Neural progenitor cell (in vitro differentiated cells): ENCODE data around the gene ARFRP1. TPM values are rescaled to one million over a fixed set of nuclear protein-coding genes. Genes with fewer than 3 reads are reported as not detected.
A peak's percentile ranks its signal among the peaks of the same experiment; 100 is the strongest.

ENCODE experiments used
- DNase-seq: peaks from one replicate; pipeline ENCODE4 v3.0.0-alpha.2; 2016; ENCODE audit warnings: low spot score
- H2AFZ ChIP-seq: fragments of 200-600 bp; sonication (generic); replicated peaks from 2 replicates; pipeline ENCODE4 v1.6.1; 2016; ENCODE audit warnings: antibody characterized with exemption
- H3F3A ChIP-seq: fragments of 200-600 bp; sonication (generic); 2 replicates; pipeline ENCODE4 v1.6.1; 2016; ENCODE audit warnings: antibody characterized with exemption, low read depth
- H3K27ac ChIP-seq: fragments of 200-600 bp; sonication (generic); 2 replicates; pipeline ENCODE4 v1.5.1; 2016; ENCODE audit warnings: mild to moderate bottlenecking
- H3K27me3 ChIP-seq: fragments of 200-600 bp; sonication (generic); 2 replicates; pipeline ENCODE4 v1.6.1; 2016; ENCODE audit warnings: mild to moderate bottlenecking, moderate library complexity
- H3K36me3 ChIP-seq: fragments of 200-600 bp; sonication (generic); 2 replicates; pipeline ENCODE4 v1.5.1; 2016
- H3K4me1 ChIP-seq: fragments of 200-600 bp; sonication (generic); 2 replicates; pipeline ENCODE4 v1.6.1; 2016; ENCODE audit warnings: mixed run types
- H3K4me2 ChIP-seq: fragments of 200-600 bp; sonication (generic); 2 replicates; pipeline ENCODE4 v1.6.1; 2016
- H3K4me3 ChIP-seq: fragments of 200-600 bp; sonication (generic); 2 replicates; pipeline ENCODE4 v1.5.1; 2016
- H3K79me2 ChIP-seq: fragments of 200-600 bp; sonication (generic); 2 replicates; pipeline ENCODE4 v1.6.1; 2016; ENCODE audit warnings: low read depth
- H3K9ac ChIP-seq: fragments of 200-600 bp; sonication (generic); 2 replicates; pipeline ENCODE4 v1.6.1; 2016
- H3K9me3 ChIP-seq: fragments of 200-600 bp; sonication (generic); 2 replicates; pipeline ENCODE4 v1.5.1; 2016; ENCODE audit warnings: low read depth
- H4K20me1 ChIP-seq: fragments of 200-600 bp; sonication (generic); 2 replicates; pipeline ENCODE4 v1.6.1; 2016; ENCODE audit warnings: low read depth
- H3K27ac Mint-ChIP-seq: 3 replicates; pipeline ENCODE4 v1.8.0; 2021; ENCODE audit warnings: mixed read lengths
- H3K27me3 Mint-ChIP-seq: 2 replicates; pipeline ENCODE4 v1.8.0; 2022; ENCODE audit warnings: low read depth, mild to moderate bottlenecking, inconsistent platforms, moderate library complexity, mixed read lengths; ENCODE audit not compliant: insufficient read depth
- H3K36me3 Mint-ChIP-seq: 3 replicates; pipeline ENCODE4 v1.8.0; 2021; ENCODE audit warnings: mixed read lengths
- H3K4me1 Mint-ChIP-seq: 3 replicates; pipeline ENCODE4 v1.8.0; 2021; ENCODE audit warnings: mixed read lengths
- H3K4me3 Mint-ChIP-seq: 3 replicates; pipeline ENCODE4 v1.8.0; 2021; ENCODE audit warnings: mild to moderate bottlenecking, moderate library complexity, mixed read lengths
- H3K9me3 Mint-ChIP-seq: 3 replicates; pipeline ENCODE4 v1.8.0; 2020; ENCODE audit warnings: mixed read lengths
- CTCF ChIP-seq: fragments of 200-600 bp; sonication (generic); IDR thresholded peaks from 2 replicates; pipeline ENCODE4 v1.5.1; 2017; ENCODE audit warnings: antibody characterized with exemption, mild to moderate bottlenecking
- EZH2 ChIP-seq: fragments of 200-600 bp; sonication (generic); IDR thresholded peaks from 2 replicates; pipeline ENCODE4 v1.6.1; 2017; ENCODE audit warnings: antibody characterized with exemption, mild to moderate bottlenecking, moderate library complexity
- EZH2phosphoT487 ChIP-seq: fragments of 200-600 bp; sonication (generic); IDR thresholded peaks from 2 replicates; pipeline ENCODE4 v1.6.1; 2017; ENCODE audit warnings: antibody characterized with exemption
- total RNA-seq: library from RNA; depleted of rRNA; stranded (reverse); fragments of >200 nt; gene quantifications from 2 replicates; pipeline ENCODE4 v1.2.3, GENCODE V29; 2015; ENCODE audit warnings: low replicate concordance

ARFRP1 gene
- total RNA-seq, 1 donor from 2014 or later: 18.3 TPM

GRCh38 chr20:63709149-63709527 lies 1.4 kb upstream of the ARFRP1 start:
- H3K36me3 ChIP-seq: peaks cover 22% of the 10 kb centered on the region
- no peaks in the 10 kb centered on the region for H3K9me3 ChIP-seq
- Mint-ChIP-seq H3K36me3 (peaks cover 41% of the 10 kb centered on the region), H3K27ac (no peak overlapping the region), H3K4me1 (peaks cover 22% of the 10 kb centered on the region), H3K27me3 (peaks cover 5% of the 10 kb centered on the region), H3K9me3 (peaks cover 10% of the 10 kb centered on the region), H3K4me3 (peak overlapping the region; percentile 84)
- DNase-seq: no peak
- peak overlapping the region; percentile 79 for H3K4me3 ChIP-seq
- H4K20me1 ChIP-seq: peaks cover 22% of the 10 kb centered on the region
- no peak overlapping the region for H2AFZ ChIP-seq
- H3K27me3 ChIP-seq: no peaks in the 10 kb centered on the region
- H3K9ac ChIP-seq: no peak overlapping the region
- H3K4me2 ChIP-seq: peak overlapping the region; percentile 100
- H3K27ac ChIP-seq: no peak overlapping the region
- H3K4me1 ChIP-seq: peaks cover 6% of the 10 kb centered on the region
- H3K79me2 ChIP-seq: peaks cover 82% of the 10 kb centered on the region
- H3F3A ChIP-seq: no peaks in the 10 kb centered on the region
- no peak for TF ChIP-seq EZH2
- no peak for TF ChIP-seq CTCF
- TF ChIP-seq EZH2phosphoT487: no peak

GRCh38 chr20:63708301-63709148 lies 749 bp upstream of the ARFRP1 start:
- Histone ChIP-seq H3K27me3 (no peaks in the 10 kb centered on the region), H3K27ac (no peak overlapping the region), H3K4me3 (peak overlapping the region; percentile 79), H3K9me3 (no peaks in the 10 kb centered on the region), H3K9ac (peak overlapping the region; percentile 76), H3K4me2 (peak overlapping the region; percentile 100), H4K20me1 (peaks cover 22% of the 10 kb centered on the region), H3K36me3 (peaks cover 22% of the 10 kb centered on the region), H3K4me1 (peaks cover 6% of the 10 kb centered on the region), H3K79me2 (peaks cover 76% of the 10 kb centered on the region), H3F3A (no peaks in the 10 kb centered on the region), H2AFZ (no peak overlapping the region)
- Mint-ChIP-seq H3K9me3 (peaks cover 7% of the 10 kb centered on the region), H3K27me3 (peaks cover 5% of the 10 kb centered on the region), H3K4me3 (peak overlapping the region; percentile 84), H3K27ac (no peak overlapping the region), H3K4me1 (peaks cover 22% of the 10 kb centered on the region), H3K36me3 (peaks cover 38% of the 10 kb centered on the region)
- no peak for TF ChIP-seq CTCF
- no peak for TF ChIP-seq EZH2
- no peak for TF ChIP-seq EZH2phosphoT487
- peak; percentile 54 for DNase-seq

GRCh38 chr20:63706852-63707557 lies 771 bp downstream of the ARFRP1 start:
- Histone ChIP-seq H3K9ac (peak overlapping the region; percentile 76), H2AFZ (no peak overlapping the region), H3K4me1 (peaks cover 6% of the 10 kb centered on the region), H3K36me3 (peaks cover 14% of the 10 kb centered on the region), H3K27me3 (no peaks in the 10 kb centered on the region), H3K27ac (no peak overlapping the region), H3K4me3 (peak overlapping the region; percentile 79), H3F3A (no peaks in the 10 kb centered on the region), H4K20me1 (peaks cover 22% of the 10 kb centered on the region), H3K79me2 (peaks cover 61% of the 10 kb centered on the region), H3K4me2 (peak overlapping the region; percentile 100), H3K9me3 (no peaks in the 10 kb centered on the region)
- Mint-ChIP-seq H3K36me3 (peaks cover 30% of the 10 kb centered on the region), H3K27me3 (peaks cover 5% of the 10 kb centered on the region), H3K4me1 (peaks cover 22% of the 10 kb centered on the region), H3K27ac (peak overlapping the region; percentile 24), H3K9me3 (no peaks in the 10 kb centered on the region), H3K4me3 (peak overlapping the region; percentile 92)
- peak; percentile 46 for TF ChIP-seq CTCF
- no peak for TF ChIP-seq EZH2phosphoT487
- DNase-seq: peak; percentile 59
